ENCODE measurements around the gene CCDC74A.
"Not testable (repeated sequence)": the region's sequence is repeated elsewhere in the genome, so short reads cannot be mapped to it uniquely, and the experiment has no call there.

The CCDC74A gene

GRCh38 chr2:131503587-131503986, 24.1 kb upstream of the CCDC74A start:
- DNase-seq = not testable (repeated sequence)

DNA sequence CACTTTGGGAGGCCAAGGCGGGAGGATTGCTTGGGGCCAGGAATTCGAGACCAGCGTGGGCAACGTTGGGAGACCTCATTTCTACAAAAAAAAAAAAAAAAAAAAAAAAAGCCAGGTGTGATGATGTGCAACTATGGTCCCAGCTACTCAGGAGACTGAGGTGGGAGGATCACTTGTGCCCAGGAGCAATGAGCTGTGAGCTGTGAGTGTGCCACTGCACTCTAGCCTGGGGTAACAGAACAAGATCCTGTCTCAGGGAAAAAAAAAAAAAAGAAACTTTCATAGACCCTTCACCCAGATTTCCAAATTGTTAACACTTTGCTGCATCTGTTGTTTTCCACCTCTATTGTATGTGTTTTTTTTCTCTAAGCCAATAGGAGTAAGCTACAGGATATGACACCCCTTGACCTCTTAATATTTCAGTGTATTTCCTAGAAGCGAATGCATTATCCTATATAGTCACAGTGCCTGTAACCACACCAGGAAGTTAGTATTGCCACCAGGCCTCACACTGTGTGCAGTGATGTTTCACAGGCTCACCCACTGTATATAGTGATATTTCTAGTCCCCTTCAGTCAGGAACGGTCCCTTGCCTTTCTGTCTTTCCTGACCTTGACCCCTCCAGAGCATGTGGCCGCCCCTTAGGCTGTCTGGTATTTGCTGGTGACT, 23.5 kb upstream of the CCDC74A start:
- DNase-seq = not testable (repeated sequence)

DNA sequence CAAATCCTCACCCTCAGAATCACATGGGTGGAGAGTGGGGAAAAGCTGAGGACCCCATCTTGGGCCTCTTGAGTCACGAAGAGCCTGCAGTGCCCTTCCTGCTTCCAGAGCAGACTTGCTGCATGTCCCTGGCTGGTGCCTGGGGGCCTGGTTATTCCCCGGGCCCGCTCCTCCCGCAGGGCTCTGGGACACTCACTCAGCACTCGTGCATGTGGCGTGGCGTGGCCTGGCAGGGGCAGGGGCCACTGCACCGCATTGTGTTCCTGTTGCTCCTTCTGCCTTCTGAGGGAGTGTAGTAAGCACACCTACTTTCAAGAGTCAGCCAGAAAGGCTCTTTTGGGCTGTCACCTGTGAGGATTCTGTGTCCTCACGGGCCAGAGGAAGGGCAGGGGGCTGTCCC, 18.1 kb upstream of the CCDC74A start:
- no peak for DNase-seq

DNA sequence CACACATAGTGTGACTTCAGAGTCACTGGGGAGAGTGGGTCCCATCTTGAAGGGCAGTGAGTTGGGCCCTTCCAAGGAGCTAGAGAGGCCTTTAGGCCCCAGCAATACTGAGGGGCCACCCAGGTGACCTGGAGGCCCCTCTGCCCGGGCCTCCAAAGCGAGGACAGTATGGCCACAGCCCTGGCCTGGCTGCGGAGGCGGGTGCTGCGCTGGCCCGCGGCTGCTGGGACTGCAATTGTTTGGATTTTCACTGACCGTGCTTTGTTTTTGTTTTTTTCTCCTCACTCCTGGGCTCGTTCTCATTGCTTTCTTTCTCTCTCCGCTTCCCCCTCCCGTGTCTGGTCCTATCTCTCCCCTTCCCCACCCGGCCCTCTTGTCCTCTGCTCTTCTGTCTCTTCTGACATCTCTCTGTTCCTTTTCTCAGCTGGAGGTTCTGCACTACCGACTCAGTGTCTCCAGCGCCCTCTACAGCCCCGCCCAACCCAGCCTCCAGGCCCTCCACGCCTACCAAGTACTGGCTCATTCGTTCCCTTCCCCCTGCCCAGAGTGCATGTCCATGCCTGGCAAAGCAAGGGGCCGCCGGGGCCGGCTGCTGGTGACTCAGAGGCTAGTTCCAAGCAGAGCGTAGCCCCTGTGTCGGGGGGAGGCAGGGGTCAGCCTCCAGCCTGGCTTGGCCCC, 16.3 kb upstream of the CCDC74A start:
- not testable (repeated sequence) for DNase-seq

DNA sequence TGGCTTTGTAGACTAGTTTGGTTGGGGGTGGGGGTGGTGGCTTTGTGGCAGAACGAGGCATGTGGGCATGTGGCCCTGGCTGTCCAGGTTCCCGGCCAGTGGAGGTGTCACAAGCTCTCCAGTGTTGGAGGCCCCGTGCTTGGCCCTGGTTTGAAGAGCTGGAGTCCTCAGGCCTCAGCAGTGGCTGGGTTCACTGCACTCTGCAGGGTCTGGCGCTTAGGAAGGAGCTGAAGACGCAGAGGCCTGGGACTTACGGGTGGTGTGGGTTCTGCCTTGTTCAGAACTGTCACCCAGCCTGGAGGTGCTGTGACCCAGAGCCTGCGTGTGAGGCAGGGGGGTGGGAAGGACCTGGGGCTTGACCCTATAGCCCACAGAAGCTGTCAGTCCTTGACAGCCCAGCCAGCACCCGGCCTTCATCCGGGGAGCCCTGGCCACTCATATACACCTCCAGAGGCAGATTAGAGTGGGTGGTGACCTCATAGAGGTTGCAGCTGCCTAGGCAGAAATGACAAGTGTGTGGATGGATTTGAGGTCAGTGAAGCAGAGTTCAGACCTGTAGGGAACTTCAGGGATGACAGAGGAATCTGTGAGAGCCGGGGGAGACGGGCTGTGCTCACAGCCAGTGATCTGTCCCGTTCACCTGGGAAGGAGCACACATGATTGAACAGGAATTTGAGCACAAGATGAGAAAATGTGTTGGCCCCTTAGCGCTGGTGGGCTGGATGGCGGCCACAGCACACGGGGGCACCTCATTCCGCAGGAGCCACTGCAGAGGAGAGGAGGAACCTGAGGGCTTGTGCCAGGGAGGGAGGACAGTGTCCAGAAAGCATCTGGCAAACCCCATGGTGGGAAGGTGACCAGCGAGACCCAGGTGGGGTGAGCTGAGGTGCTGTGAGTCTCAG, 15.5 kb upstream of the CCDC74A start:
- DNase-seq = not testable (repeated sequence)

GRCh38 chr2:131514408-131515166, 13.1 kb upstream of the CCDC74A start:
- DNase-seq = not testable (repeated sequence)

- not testable (repeated sequence) for DNase-seq
Observed at GRCh38 chr2:131515235-131515634, 12.5 kb upstream of the CCDC74A start.

GRCh38 chr2:131516011-131516410, 11.7 kb upstream of the CCDC74A start:
- DNase-seq = no peak

DNA sequence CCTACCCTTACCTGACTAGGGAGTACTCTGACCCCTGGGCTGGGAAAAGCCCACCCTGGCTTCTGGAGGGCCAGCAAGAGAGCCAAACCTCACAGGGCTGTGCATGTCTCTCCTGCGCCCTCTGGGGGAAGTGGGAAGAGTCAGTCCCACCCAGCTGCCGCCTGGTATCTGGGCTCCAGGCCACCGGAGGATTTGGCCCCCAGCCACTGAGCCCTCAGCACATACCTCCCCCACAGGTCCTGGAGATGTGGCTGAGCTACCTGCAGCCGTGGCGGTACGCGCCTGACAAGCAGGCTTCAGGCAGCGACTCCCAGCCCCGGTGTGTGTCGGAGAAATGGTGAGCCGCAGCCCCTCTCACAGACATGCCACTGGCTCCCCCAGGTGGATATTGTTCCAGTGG, 11.1 kb upstream of the CCDC74A start:
- not testable (repeated sequence) for DNase-seq

- DNase-seq = no peak
Observed at GRCh38 chr2:131517106-131517831, 10.4 kb upstream of the CCDC74A start.

DNA sequence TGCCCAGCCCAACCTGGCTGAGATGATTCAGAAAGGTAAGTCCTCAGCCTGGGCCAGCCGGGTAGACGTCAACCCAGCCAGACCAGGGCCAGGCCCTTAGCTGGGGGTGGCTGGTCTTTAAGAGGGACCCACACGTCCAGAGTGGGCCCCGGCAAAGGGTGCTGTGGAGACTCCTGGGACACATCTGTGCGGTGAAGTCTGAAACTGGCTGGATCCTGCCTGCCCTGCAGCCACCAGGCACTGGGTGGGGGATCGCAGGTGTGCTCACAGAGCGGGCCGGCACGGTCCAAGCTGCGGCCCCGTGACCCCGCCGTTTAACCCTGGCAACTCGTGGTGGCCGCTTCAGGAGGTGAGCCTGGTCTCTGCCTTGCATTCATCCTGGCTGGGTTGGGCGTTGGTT, 9.8 kb upstream of the CCDC74A start:
- not testable (repeated sequence) for DNase-seq

- not testable (repeated sequence) for DNase-seq
Observed at GRCh38 chr2:131518531-131518930, 9.2 kb upstream of the CCDC74A start.

GRCh38 chr2:131519466-131519865, 8.2 kb upstream of the CCDC74A start:
- DNase-seq = no peak

DNA sequence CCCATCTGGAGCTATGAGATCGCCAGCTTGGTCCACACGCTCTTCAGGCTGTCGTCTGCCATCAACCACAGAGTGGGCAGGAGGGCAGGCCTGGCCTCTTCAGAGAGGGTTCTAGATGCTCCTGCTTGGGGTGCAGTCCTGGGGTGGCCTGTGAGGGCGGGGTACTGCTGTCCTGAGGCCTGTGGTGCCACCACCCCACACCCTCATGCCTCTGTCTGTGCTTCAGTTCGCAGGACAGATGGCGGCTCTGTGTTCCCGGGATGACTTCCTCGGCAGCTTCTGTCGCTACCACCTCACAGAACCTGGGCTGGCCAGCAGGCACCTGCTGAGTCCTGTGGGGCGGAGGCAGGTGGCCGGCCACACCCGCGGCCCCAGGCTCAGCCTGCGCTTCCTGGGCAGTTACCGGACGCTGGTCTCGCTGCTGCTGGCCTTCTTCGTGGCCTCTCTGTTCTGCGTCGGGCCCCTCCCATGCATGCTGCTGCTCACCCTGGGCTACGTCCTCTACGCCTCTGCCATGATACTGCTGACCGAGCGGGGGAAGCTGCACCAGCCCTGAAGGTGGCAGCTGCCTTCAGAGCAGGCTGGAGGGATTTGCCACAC, 7.7 kb upstream of the CCDC74A start:
- DNase-seq = not testable (repeated sequence)

GRCh38 chr2:131520526-131520925, 7.2 kb upstream of the CCDC74A start:
- no peak for DNase-seq

DNA sequence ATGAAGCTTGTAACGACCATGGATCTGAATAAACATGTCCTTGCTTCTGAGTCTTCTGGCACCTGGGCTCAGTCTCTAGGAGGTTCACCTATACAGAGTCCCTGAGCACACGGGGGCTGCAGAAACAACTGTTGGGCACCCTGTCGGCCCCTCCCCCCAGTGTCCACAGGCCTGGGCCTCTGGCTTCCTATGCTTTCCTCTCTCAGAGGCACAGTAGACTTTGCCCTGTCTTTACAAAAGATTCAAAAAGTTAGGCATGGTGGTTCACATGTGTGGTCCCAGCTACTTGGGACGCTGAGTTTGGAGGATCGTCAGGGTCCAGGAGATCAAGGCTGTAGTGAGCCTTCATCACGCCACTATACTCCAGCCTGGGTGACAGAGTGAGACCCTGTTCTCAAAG, 6.2 kb upstream of the CCDC74A start:
- DNase-seq = not testable (repeated sequence)

- DNase-seq = no peak
Observed at GRCh38 chr2:131521961-131522781, 5.5 kb upstream of the CCDC74A start.

DNA sequence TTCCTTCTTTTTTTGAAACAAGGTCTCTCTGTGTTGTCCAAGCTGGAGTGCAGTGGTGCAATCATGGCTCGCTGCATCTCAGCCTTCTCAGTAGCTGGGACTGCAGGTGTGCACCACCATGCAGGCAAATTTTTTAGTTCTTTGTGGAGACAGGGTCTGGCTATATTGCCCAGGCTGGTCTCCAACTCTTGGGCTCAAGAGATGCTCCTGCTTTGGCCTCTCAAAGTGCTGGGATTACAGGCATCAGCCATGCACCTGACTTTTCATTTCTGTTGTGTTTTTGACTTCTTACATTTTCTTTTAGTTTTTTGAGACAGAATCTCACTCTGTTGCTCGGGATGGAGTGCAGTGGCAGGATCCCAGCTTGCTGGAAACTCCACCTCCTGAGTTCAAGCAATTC, 2.4 kb upstream of the CCDC74A start:
- DNase-seq = not testable (repeated sequence)

GRCh38 chr2:131528981-131529863, 1.5 kb downstream of the CCDC74A start:
- DNase-seq = not testable (repeated sequence)
